GM12878 (cell line): ENCODE results near the gene BRI3BP. TPM values are rescaled to one million over a fixed set of nuclear protein-coding genes. Genes with fewer than 3 reads are reported as not detected.

ENCODE experiments used
- ATAC-seq: fragments of 200-7000 bp; cut with Tn5 transposase; 3 replicates; pipeline ENCODE4 v1.9.1; 2020; ENCODE audit warnings: mild to moderate bottlenecking, moderate library complexity
- BruUV-seq: library from RNA; stranded (reverse); fragments of 400-500 nt; replicated peaks from 2 replicates; lab custom pipeline; 2021; lab: Mats Ljungman, UMichigan
- CTCF ChIA-PET: fragments of 300-600 bp; sonication (Branson Sonifier 250); formaldehyde crosslinking; extraction: SDS; loops from one replicate; lab custom pipeline; 2021; ENCODE audit warnings: inconsistent platforms; lab: Yijun Ruan, JAX
- POLR2A ChIA-PET: fragments of 350-600 bp; formaldehyde crosslinking; extraction: SDS; loops from one replicate; lab custom pipeline; 2021; ENCODE audit warnings: inconsistent platforms; lab: Charles Lee
- RAD21 ChIA-PET: fragments of 300-600 bp; sonication (Branson Sonifier 250); formaldehyde crosslinking; loops from one replicate; lab custom pipeline; 2023; ENCODE audit warnings: antibody characterized with exemption; ENCODE audit not compliant: unreplicated experiment; lab: Charles Lee
- SMC1A ChIA-PET: fragments of 300-600 bp; sonication (Branson Sonifier 250); formaldehyde crosslinking; loops from one replicate; lab custom pipeline; 2023; ENCODE audit not compliant: unreplicated experiment, uncharacterized antibody; lab: Charles Lee
- DNase-seq: peaks from one replicate; pipeline ENCODE4 v3.0.0-alpha.2; 2011; ENCODE audit warnings: low read depth, low spot score
- FAIRE-seq: peaks from 3 replicates; lab custom pipeline; 2011; peaks lifted over from hg19 to GRCh38; lab: Jason Lieb, UNC
- H2AFZ ChIP-seq: 2 replicates; pipeline ENCODE4 v1.6.0; 2011; ENCODE audit warnings: low read depth, low read length, control low read depth; ENCODE audit not compliant: control insufficient read depth
- H3K27ac ChIP-seq: 2 replicates; pipeline ENCODE4 v1.5.1; 2011; ENCODE audit warnings: control low read depth; ENCODE audit not compliant: control insufficient read depth, insufficient read depth
- H3K27me3 ChIP-seq, 2 experiments: replicated peaks in 1 of 2; 2 replicates each; pipeline versions ENCODE4 v1.6.0 to v1.6.1; 2011; ENCODE audit warnings: low read length in 1 of 2; ENCODE audit not compliant: control insufficient read depth in 2 of 2, insufficient read depth in 2 of 2
- H3K36me3 ChIP-seq, 2 experiments: 2 replicates each; pipeline ENCODE4 v1.5.1; 2011; ENCODE audit warnings: low read length in 1 of 2; ENCODE audit not compliant: control insufficient read depth in 2 of 2, insufficient read depth in 2 of 2
- H3K4me1 ChIP-seq: 2 replicates; pipeline ENCODE4 v1.6.1; 2011; ENCODE audit warnings: mild to moderate bottlenecking, low read length, moderate library complexity, mixed read lengths; ENCODE audit not compliant: control insufficient read depth, insufficient read depth
- H3K4me2 ChIP-seq: 2 replicates; pipeline ENCODE4 v1.6.0; 2011; ENCODE audit warnings: control low read depth; ENCODE audit not compliant: control insufficient read depth, insufficient read depth
- H3K4me3 ChIP-seq: fragments of 200-600 bp; sonication (generic); 2 replicates; pipeline ENCODE4 v1.5.1; 2016
- H3K79me2 ChIP-seq: 2 replicates; pipeline ENCODE4 v1.6.0; 2011; ENCODE audit warnings: low read length; ENCODE audit not compliant: control insufficient read depth, insufficient read depth
- H3K9ac ChIP-seq: 2 replicates; pipeline ENCODE4 v1.8.0; 2011; ENCODE audit warnings: low read length, control low read depth, mixed read lengths; ENCODE audit not compliant: control insufficient read depth, insufficient read depth
- H3K9me3 ChIP-seq: replicated peaks from 3 replicates; pipeline ENCODE4 v1.5.1; 2011; ENCODE audit warnings: mild to moderate bottlenecking, low read length; ENCODE audit not compliant: control insufficient read depth, insufficient read depth
- H4K20me1 ChIP-seq: 2 replicates; pipeline ENCODE4 v1.6.0; 2011; ENCODE audit not compliant: control insufficient read depth, insufficient read depth
- BACH1 ChIP-seq: fragments of 450-650 bp; IDR thresholded peaks from 2 replicates; pipeline ENCODE4 v1.6.1; 2017; ENCODE audit warnings: mild to moderate bottlenecking, borderline replicate concordance
- BCL11A ChIP-seq: IDR thresholded peaks from 2 replicates; pipeline ENCODE4 v1.6.1; 2011; ENCODE audit warnings: low read depth, low read length
- BHLHE40 ChIP-seq, 2 experiments: fragments of 450-650 bp in 1 of 2; IDR thresholded peaks; 2 replicates each; pipeline ENCODE4 v1.6.1; 2011 to 2017; ENCODE audit warnings: low read depth in 2 of 2, borderline replicate concordance in 1 of 2, improper control_type of control experiment in 1 of 2, low read length in 1 of 2, mild to moderate bottlenecking in 1 of 2
- CBFB ChIP-seq: IDR thresholded peaks from 2 replicates; pipeline ENCODE4 v1.6.1; 2016; ENCODE audit warnings: antibody characterized with exemption, low read depth
- CHD1 ChIP-seq: IDR thresholded peaks from 2 replicates; pipeline ENCODE4 v1.6.1; 2012; ENCODE audit warnings: low read depth, low read length, improper control_type of control experiment
- CREM ChIP-seq: IDR thresholded peaks from 2 replicates; pipeline ENCODE4 v1.6.1; 2014; ENCODE audit warnings: antibody characterized with exemption, low read depth
- EGR1 ChIP-seq, 2 experiments: IDR thresholded peaks; 1 replicate in 1 of 2; 2 replicates in 1 of 2; pipeline ENCODE4 v1.6.1; 2011 to 2012; ENCODE audit warnings: low read depth in 2 of 2, low read length in 2 of 2, borderline replicate concordance in 1 of 2, mild to moderate bottlenecking in 1 of 2, moderate library complexity in 1 of 2
- EZH2 ChIP-seq: IDR thresholded peaks from 2 replicates; pipeline ENCODE4 v1.6.1; 2012; ENCODE audit warnings: low read depth, mild to moderate bottlenecking, control low read depth, inconsistent platforms, low read length, borderline replicate concordance; ENCODE audit not compliant: control insufficient read depth
- HDAC2 ChIP-seq: fragments of 200-600 bp; sonication (generic); IDR thresholded peaks from 2 replicates; pipeline ENCODE4 v1.6.1; 2017
- IRF4 ChIP-seq: IDR thresholded peaks from 2 replicates; pipeline ENCODE4 v1.6.1; 2011; ENCODE audit warnings: low read depth, low read length
- MTA2 ChIP-seq: fragments of 450-650 bp; IDR thresholded peaks from 2 replicates; pipeline ENCODE4 v1.6.1; 2016; ENCODE audit warnings: low read depth, mild to moderate bottlenecking, moderate library complexity
- MYB ChIP-seq: fragments of 150-350 bp; IDR thresholded peaks from 2 replicates; pipeline ENCODE4 v1.6.1; 2014; ENCODE audit warnings: mild to moderate bottlenecking, low read depth, low read length, borderline replicate concordance
- POLR2AphosphoS5 ChIP-seq: IDR thresholded peaks from 2 replicates; pipeline ENCODE4 v1.6.1; 2011; ENCODE audit warnings: mild to moderate bottlenecking, low read length, inconsistent platforms
- RCOR1 ChIP-seq: conservative IDR thresholded peaks from 2 replicates; pipeline ENCODE4 v1.6.1; 2012; ENCODE audit warnings: low read depth, low read length, improper control_type of control experiment
- RELA ChIP-seq: fragments of 450-650 bp; IDR thresholded peaks from 2 replicates; pipeline ENCODE4 v1.8.0; 2014; ENCODE audit warnings: borderline replicate concordance; ENCODE audit not compliant: partially characterized antibody
- SIX5 ChIP-seq: IDR thresholded peaks from 2 replicates; pipeline ENCODE4 v1.6.1; 2011; ENCODE audit warnings: mild to moderate bottlenecking, low read depth, low read length, moderate library complexity; ENCODE audit not compliant: severe bottlenecking
- SMAD1 ChIP-seq: fragments of 450-650 bp; IDR thresholded peaks from 2 replicates; pipeline ENCODE4 v1.6.1; 2018; ENCODE audit warnings: mild to moderate bottlenecking, low read depth; ENCODE audit not compliant: partially characterized antibody
- SP1 ChIP-seq: IDR thresholded peaks from one replicate; pipeline ENCODE4 v1.6.1; 2011; ENCODE audit warnings: low read depth, low read length
- YBX1 ChIP-seq: fragments of 450-650 bp; IDR thresholded peaks from 2 replicates; pipeline ENCODE4 v1.6.1; 2016; ENCODE audit warnings: antibody characterized with exemption
- YY1 ChIP-seq: IDR thresholded peaks from 2 replicates; pipeline ENCODE4 v1.6.1; 2011; ENCODE audit warnings: low read depth, mild to moderate bottlenecking, low read length
- ZSCAN29 ChIP-seq: fragments of 450-650 bp; IDR thresholded peaks from 2 replicates; pipeline ENCODE4 v1.6.1; 2017; ENCODE audit warnings: mild to moderate bottlenecking, moderate library complexity
- WGBS: methylation state at CpG from one replicate; pipeline ENCODE4 v1.1.6; 2016; ENCODE audit warnings: low lambda C conversion rate; ENCODE audit not compliant: insufficient replicate concordance, insufficient coverage; ENCODE audit errors: missing lambda C conversion rate; 5-methylcytosine and 5-hydroxymethylcytosine counted together
- in situ Hi-C: fragments of 300-500 bp; cut with MboI; formaldehyde crosslinking; loops from 9 replicates; pipeline ENCODE4 v1.14.3; 2018; ENCODE audit warnings: mixed read lengths
- intact Hi-C: fragments of 100-400 bp; cut with micrococcal nuclease; formaldehyde crosslinking; loops from one replicate; pipeline ENCODE4 v1.14.2; 2022; ENCODE audit not compliant: unreplicated experiment
- polyA plus RNA-seq, 11 experiments: library from polyadenylated mRNA; depleted of rRNA in 4 of 11; unstranded in 6 of 11; stranded (reverse) in 5 of 11; fragments of >200 nt; fragmentation: Nextera tagmentation in 4 of 11; fragmentation: Illumina TruSeq in 1 of 11; extraction: Ambion mirVana in 4 of 11; extraction: Trizol in 1 of 11; gene quantifications; 1 replicate in 1 of 11; 2 replicates in 10 of 11; pipeline versions ENCODE4 v1.2.1 to v1.2.3, GENCODE V29; 2011 to 2016; ENCODE audit warnings: inconsistent platforms in 2 of 11, missing spikeins in 2 of 11, low read depth in 1 of 11
- total RNA-seq, 4 experiments: library from RNA; depleted of rRNA in 3 of 4; stranded (reverse); fragments of >200 nt in 3 of 4; fragmentation: Illumina TruSeq in 1 of 4; extraction: Trizol in 1 of 4; gene quantifications; 2 replicates each; pipeline versions ENCODE4 v1.2.1 to v1.2.3, GENCODE V29; 2013 to 2021
- TF ChIP-seq, protein P1 (sequence below): fragments of 450-650 bp; IDR thresholded peaks from 2 replicates; pipeline ENCODE4 v1.6.1; 2017; ENCODE audit warnings: borderline replicate concordance
- TF ChIP-seq, protein P2 (sequence below): fragments of 450-650 bp; IDR thresholded peaks from 2 replicates; pipeline ENCODE4 v1.6.1; 2014; ENCODE audit warnings: mild to moderate bottlenecking

BRI3BP gene
- total and polyA plus RNA-seq, 10 of the 15 experiments (the other 5 are each of a cell fraction or from before 2014, with no cell fraction given): 11.5 to 37.0 (median 28.5) TPM

- TF ChIP-seq HDAC2 (no peak), YY1 (no peak), SP1 (no peak), SIX5 (no peak), SMAD1 (no peak), ZSCAN29 (no peak), BHLHE40 (IDR thresholded peaks at IDR 0.05; ENCODE audit: borderline replicate concordance in 1 of 2, low read depth in 2 of 2, low read length in 1 of 2) (no peak), BCL11A (no peak)
- TF ChIP-seq, protein P1, sequence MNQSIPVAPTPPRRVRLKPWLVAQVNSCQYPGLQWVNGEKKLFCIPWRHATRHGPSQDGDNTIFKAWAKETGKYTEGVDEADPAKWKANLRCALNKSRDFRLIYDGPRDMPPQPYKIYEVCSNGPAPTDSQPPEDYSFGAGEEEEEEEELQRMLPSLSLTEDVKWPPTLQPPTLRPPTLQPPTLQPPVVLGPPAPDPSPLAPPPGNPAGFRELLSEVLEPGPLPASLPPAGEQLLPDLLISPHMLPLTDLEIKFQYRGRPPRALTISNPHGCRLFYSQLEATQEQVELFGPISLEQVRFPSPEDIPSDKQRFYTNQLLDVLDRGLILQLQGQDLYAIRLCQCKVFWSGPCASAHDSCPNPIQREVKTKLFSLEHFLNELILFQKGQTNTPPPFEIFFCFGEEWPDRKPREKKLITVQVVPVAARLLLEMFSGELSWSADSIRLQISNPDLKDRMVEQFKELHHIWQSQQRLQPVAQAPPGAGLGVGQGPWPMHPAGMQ: no peak
Measured at GRCh38 chr12:124964251-124964650, 29.2 kb upstream of the BRI3BP start (continued).

GRCh38 chr12:124964836-124965462, 28.5 kb upstream of the BRI3BP start:
- ATAC-seq (no peak; the same call in 2 of the 3 replicates), FAIRE-seq (no peak), DNase-seq (no peak)
- H3K4me2 ChIP-seq: no peak overlapping the region
- intact Hi-C loops: no loop called here
- H3K9ac ChIP-seq: no peak overlapping the region
- no peak overlapping the region for H3K4me3 ChIP-seq
- ChIA-PET POLR2A (no interaction called here), CTCF (no interaction called here), RAD21 (no interaction called here), SMC1A (no interaction called here)
- no TSS peak for BruUV-seq
- no peaks in the 10 kb centered on the region for H4K20me1 ChIP-seq
- WGBS: 87% methylated on average over 15 of the region's 15 CpGs
- H3K27me3 ChIP-seq: no peaks in the 10 kb centered on the region
- no peak for TF ChIP-seq EGR1 (IDR thresholded peaks at IDR 0.05; ENCODE audit: borderline replicate concordance in 1 of 2, low read depth in 2 of 2, low read length in 2 of 2)
- TF ChIP-seq RELA: no peak
- no peak for TF ChIP-seq MYB
- TF ChIP-seq MTA2: no peak
- no peak for TF ChIP-seq RCOR1
- TF ChIP-seq BACH1: no peak
- TF ChIP-seq YBX1: no peak
- no peak for TF ChIP-seq CHD1
- TF ChIP-seq, protein P2, sequence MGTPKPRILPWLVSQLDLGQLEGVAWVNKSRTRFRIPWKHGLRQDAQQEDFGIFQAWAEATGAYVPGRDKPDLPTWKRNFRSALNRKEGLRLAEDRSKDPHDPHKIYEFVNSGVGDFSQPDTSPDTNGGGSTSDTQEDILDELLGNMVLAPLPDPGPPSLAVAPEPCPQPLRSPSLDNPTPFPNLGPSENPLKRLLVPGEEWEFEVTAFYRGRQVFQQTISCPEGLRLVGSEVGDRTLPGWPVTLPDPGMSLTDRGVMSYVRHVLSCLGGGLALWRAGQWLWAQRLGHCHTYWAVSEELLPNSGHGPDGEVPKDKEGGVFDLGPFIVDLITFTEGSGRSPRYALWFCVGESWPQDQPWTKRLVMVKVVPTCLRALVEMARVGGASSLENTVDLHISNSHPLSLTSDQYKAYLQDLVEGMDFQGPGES: no peak
- no peak for TF ChIP-seq CBFB
- TF ChIP-seq EZH2: no peak
- no peak for TF ChIP-seq IRF4
- no peak for TF ChIP-seq POLR2AphosphoS5
- TF ChIP-seq CREM: no peak
- no peaks in the 10 kb centered on the region for H3K9me3 ChIP-seq
- no peaks in the 10 kb centered on the region for H3K79me2 ChIP-seq
- no peak overlapping the region for H3K27ac ChIP-seq
- in situ Hi-C loops: no loop called here
- H3K36me3 ChIP-seq: peaks cover 27 to 43% of the 10 kb centered on the region in 2 experiments; a peak in 3 of 4 replicates
- no peak overlapping the region for H2AFZ ChIP-seq
- no peaks in the 10 kb centered on the region for H3K4me1 ChIP-seq
